H1 (cell line): ENCODE measurements around the gene ING4. TPM values are rescaled to one million over a fixed set of nuclear protein-coding genes. Genes with fewer than 3 reads are reported as not detected.

Experiments
- CTCF ChIA-PET: fragments of 300-600 bp; sonication (Branson Sonifier 250); formaldehyde crosslinking; loops from one replicate; lab custom pipeline; 2021; ENCODE audit not compliant: partially characterized antibody; lab: Charles Lee
- POLR2A ChIA-PET: fragments of 300-600 bp; sonication (Branson Sonifier 250); formaldehyde crosslinking; loops from one replicate; lab custom pipeline; 2021; ENCODE audit warnings: inconsistent platforms; ENCODE audit not compliant: partially characterized antibody; lab: Charles Lee
- DNase-seq, 2 experiments: peaks; one replicate each; pipeline versions ENCODE4 v3.0.0 to v3.0.0-alpha.2; 2010 to 2022; ENCODE audit warnings: low spot score in 2 of 2, low read depth in 1 of 2, mixed read lengths in 1 of 2
- FAIRE-seq: peaks from 2 replicates; lab custom pipeline; 2011; peaks lifted over from hg19 to GRCh38; lab: Jason Lieb, UNC
- H2AFZ ChIP-seq: 2 replicates; pipeline ENCODE4 v1.8.1; 2012; ENCODE audit warnings: low read length, inconsistent platforms
- H2AK5ac ChIP-seq: 2 replicates; pipeline ENCODE4 v1.6.1; 2013; ENCODE audit warnings: low read depth, low read length
- H2BK120ac ChIP-seq: replicated peaks from 2 replicates; pipeline ENCODE3; 2013; ENCODE audit warnings: low read depth, low read length, inconsistent platforms
- H2BK12ac ChIP-seq: 2 replicates; pipeline ENCODE4 v1.6.1; 2013; ENCODE audit warnings: low read depth, low read length
- H2BK15ac ChIP-seq: 2 replicates; pipeline ENCODE4 v1.6.1; 2013; ENCODE audit warnings: low read length
- H2BK20ac ChIP-seq: 2 replicates; pipeline ENCODE4 v1.6.1; 2013; ENCODE audit warnings: low read length
- H2BK5ac ChIP-seq: 2 replicates; pipeline ENCODE4 v1.6.1; 2013; ENCODE audit warnings: low read depth, low read length
- H3K14ac ChIP-seq: 2 replicates; pipeline ENCODE4 v1.6.1; 2013; ENCODE audit warnings: inconsistent platforms; ENCODE audit not compliant: insufficient read length
- H3K18ac ChIP-seq: 2 replicates; pipeline ENCODE4 v1.6.1; 2013; ENCODE audit warnings: low read length; ENCODE audit errors: extremely low read depth
- H3K23ac ChIP-seq: 2 replicates; pipeline ENCODE4 v1.6.1; 2013; ENCODE audit warnings: inconsistent platforms; ENCODE audit not compliant: insufficient read length
- H3K23me2 ChIP-seq: 2 replicates; pipeline ENCODE4 v1.6.1; 2013; ENCODE audit warnings: low read depth, low read length
- H3K27ac ChIP-seq: 2 replicates; pipeline ENCODE4 v1.6.1; 2011; ENCODE audit warnings: low read depth, low read length, inconsistent platforms
- H3K27me3 ChIP-seq, 4 experiments: replicated peaks in 1 of 4; 1 replicate in 1 of 4; 2 replicates in 3 of 4; pipeline versions ENCODE4 v1.6.1 to v1.8.1; 2011 to 2013; ENCODE audit warnings: low read length in 3 of 4, mild to moderate bottlenecking in 3 of 4, inconsistent platforms in 2 of 4, mixed read lengths in 2 of 4, moderate library complexity in 1 of 4; ENCODE audit not compliant: control insufficient read depth in 3 of 4, insufficient read depth in 3 of 4; ENCODE audit errors: extremely low read depth in 1 of 4
- H3K36me3 ChIP-seq, 4 experiments: 2 replicates each; pipeline versions ENCODE4 v1.6.1 to v1.8.1; 2011 to 2013; ENCODE audit warnings: mild to moderate bottlenecking in 4 of 4, low read length in 3 of 4, moderate library complexity in 2 of 4, control low read depth in 1 of 4, inconsistent platforms in 1 of 4; ENCODE audit not compliant: insufficient read depth in 4 of 4, control insufficient read depth in 2 of 4
- H3K4ac ChIP-seq: replicated peaks from 2 replicates; pipeline ENCODE3; 2013; ENCODE audit warnings: low read length, low read depth, mixed read lengths, inconsistent platforms; ENCODE audit not compliant: insufficient read length
- H3K4me1 ChIP-seq, 4 experiments: replicated peaks in 1 of 4; 1 replicate in 1 of 4; 2 replicates in 3 of 4; pipeline versions ENCODE4 v1.6.1 to v1.8.1; 2011 to 2013; ENCODE audit warnings: low read length in 3 of 4, inconsistent platforms in 2 of 4, mixed read lengths in 1 of 4; ENCODE audit not compliant: insufficient read depth in 4 of 4, control insufficient read depth in 3 of 4
- H3K4me2 ChIP-seq, 2 experiments: 2 replicates each; pipeline versions ENCODE4 v1.6.1 to v1.8.1; 2011 to 2013; ENCODE audit warnings: low read depth in 2 of 2, low read length in 2 of 2, control low read depth in 1 of 2, inconsistent platforms in 1 of 2, mild to moderate bottlenecking in 1 of 2; ENCODE audit not compliant: insufficient read depth in 1 of 2
- H3K4me3 ChIP-seq, 4 experiments: fragments of 200-600, 300-600 bp in 1 of 4; sonication (generic), shearing (Covaris generic), sonication (Bioruptor Twin) in 1 of 4; 2 replicates each; pipeline versions ENCODE4 v1.5.1 to v1.8.1; 2011 to 2016; ENCODE audit warnings: low read length in 4 of 4, low read depth in 3 of 4, control low read depth in 2 of 4, inconsistent platforms in 2 of 4, mild to moderate bottlenecking in 2 of 4, mixed read lengths in 1 of 4, moderate library complexity in 1 of 4; ENCODE audit not compliant: insufficient read depth in 2 of 4; ENCODE audit errors: extremely low read depth in 1 of 4
- H3K56ac ChIP-seq: replicated peaks from 2 replicates; pipeline ENCODE3; 2013; ENCODE audit warnings: low read depth, mild to moderate bottlenecking, mixed read lengths, low read length, inconsistent platforms; ENCODE audit not compliant: insufficient read length
- H3K79me1 ChIP-seq: 2 replicates; pipeline ENCODE4 v1.6.1; 2013; ENCODE audit warnings: low read depth, low read length, control low read depth
- H3K79me2 ChIP-seq, 2 experiments: 2 replicates each; pipeline versions ENCODE4 v1.6.1 to v1.8.1; 2012 to 2013; ENCODE audit warnings: low read length in 2 of 2, mild to moderate bottlenecking in 2 of 2, inconsistent platforms in 1 of 2; ENCODE audit not compliant: insufficient read depth in 2 of 2, control insufficient read depth in 1 of 2
- H3K9ac ChIP-seq, 4 experiments: replicated peaks in 1 of 4; 1 replicate in 1 of 4; 2 replicates in 3 of 4; pipeline versions ENCODE4 v1.6.1 to v1.8.1; 2011 to 2013; ENCODE audit warnings: low read depth in 3 of 4, low read length in 3 of 4, control low read depth in 2 of 4, mild to moderate bottlenecking in 2 of 4, moderate library complexity in 2 of 4, inconsistent platforms in 1 of 4; ENCODE audit errors: extremely low read depth in 1 of 4
- H3K9me3 ChIP-seq, 2 experiments: 2 replicates each; pipeline versions ENCODE4 v1.6.1 to v1.8.1; 2012 to 2013; ENCODE audit warnings: mild to moderate bottlenecking in 2 of 2, moderate library complexity in 2 of 2, control low read depth in 1 of 2, inconsistent platforms in 1 of 2, low read depth in 1 of 2, low read length in 1 of 2, mixed read lengths in 1 of 2; ENCODE audit not compliant: insufficient read depth in 2 of 2
- H4K20me1 ChIP-seq, 2 experiments: replicated peaks in 1 of 2; 2 replicates each; pipeline versions ENCODE3 to v1.8.1; 2011 to 2013; ENCODE audit warnings: inconsistent platforms in 2 of 2, low read length in 2 of 2, mild to moderate bottlenecking in 1 of 2; ENCODE audit not compliant: insufficient read depth in 2 of 2, control insufficient read depth in 1 of 2
- H4K5ac ChIP-seq: 2 replicates; pipeline ENCODE4 v1.6.1; 2013; ENCODE audit warnings: low read length, low read depth, mixed read lengths, inconsistent platforms; ENCODE audit not compliant: insufficient read length
- H4K8ac ChIP-seq: 2 replicates; pipeline ENCODE4 v1.8.0; 2013; ENCODE audit warnings: mild to moderate bottlenecking, moderate library complexity, low read length, inconsistent platforms; ENCODE audit not compliant: insufficient read depth; ENCODE audit errors: extremely low read depth
- H4K91ac ChIP-seq: replicated peaks from 2 replicates; pipeline ENCODE3; 2013; ENCODE audit warnings: low read length, mixed read lengths, inconsistent platforms; ENCODE audit not compliant: insufficient read length
- ATF3 ChIP-seq: IDR thresholded peaks from 2 replicates; pipeline ENCODE4 v1.6.1; 2011; ENCODE audit warnings: low read depth, mild to moderate bottlenecking, low read length; ENCODE audit not compliant: insufficient read depth
- WGBS, 2 experiments: shearing (Covaris generic) in 1 of 2; methylation state at CpG; one replicate each; pipeline versions ENCODE4 v1.1.6 to v1.1.7; 2013 to 2015; ENCODE audit warnings: low lambda C conversion rate in 2 of 2, mixed read lengths in 2 of 2, inconsistent platforms in 1 of 2, low coverage in 1 of 2, missing lambda C conversion rate in 1 of 2; ENCODE audit not compliant: insufficient replicate concordance in 2 of 2, insufficient coverage in 1 of 2, insufficient read length in 1 of 2; ENCODE audit errors: extremely low coverage in 1 of 2, missing lambda C conversion rate in 1 of 2; 5-methylcytosine and 5-hydroxymethylcytosine counted together
- polyA plus RNA-seq, 7 experiments: library from polyadenylated mRNA; depleted of rRNA in 3 of 7; stranded (reverse) in 5 of 7; unstranded in 2 of 7; fragments of >200 nt in 5 of 7; fragments of 200-250 nt in 2 of 7; gene quantifications; 1 replicate in 5 of 7; 2 replicates in 1 of 7; 4 replicates in 1 of 7; pipeline versions ENCODE4 v1.2.1 to v1.2.3, GENCODE V29; 2011 to 2013; ENCODE audit warnings: missing spikeins in 2 of 7, mixed read lengths in 2 of 7
- total RNA-seq: library from RNA; stranded (reverse); fragmentation: NEBNext Ultra II Directional; extraction: Animal tissue kit (Norgen Biotek cat#: 25700); gene quantifications from 2 replicates; pipeline ENCODE4 v1.2.1, GENCODE V29; 2021

ING4 gene
- total and polyA plus RNA-seq, 2 of the 8 experiments (the other 6 are each of a cell fraction or from before 2014, with no cell fraction given), result 22.9 to 28.6 TPM

GRCh38 chr12:6639151-6639801 is 23.6 kb downstream of the ING4 start:
- Histone ChIP-seq H3K79me1 (no peaks in the 10 kb centered on the region), H3K36me3 (no peaks in the 10 kb centered on the region), H3K23me2 (no peaks in the 10 kb centered on the region), H3K4me3 (no peak overlapping the region), H2BK5ac (no peak overlapping the region), H2BK20ac (no peak overlapping the region), H2BK12ac (no peak overlapping the region), H2AK5ac (no peak overlapping the region), H3K9ac (no peak overlapping the region), H3K14ac (no peak overlapping the region), H4K20me1 (no peaks in the 10 kb centered on the region), H3K4ac (no peak overlapping the region), H3K56ac (no peak overlapping the region), H4K5ac (no peak overlapping the region), H3K27ac (no peak overlapping the region), H2BK15ac (no peak overlapping the region), H3K18ac (no peak overlapping the region), H3K27me3 (no peaks in the 10 kb centered on the region), H2AFZ (no peak overlapping the region), H3K23ac (no peak overlapping the region), H3K4me1 (peaks cover 0 to 8% (median 2%) of the 10 kb centered on the region in 4 experiments; a peak in 3 of 7 replicates), H2BK120ac (no peak overlapping the region), H4K8ac (no peak overlapping the region), H3K9me3 (no peaks in the 10 kb centered on the region), H4K91ac (no peak overlapping the region), H3K79me2 (no peaks in the 10 kb centered on the region), H3K4me2 (no peak overlapping the region)
- FAIRE-seq, result no peak
- ChIA-PET POLR2A (interaction anchor here (1.1 to 1.7 kb wide), 4 partner anchors 8 to 290 kb away, joined by 3 to 5 read pairs (median 3); no protein-coding TSS in a partner anchor), CTCF (interaction anchor here (0.7 to 4.1 kb wide), 5 partner anchors 8 to 68 kb away, joined by 3 to 42 read pairs (median 5); no protein-coding TSS in a partner anchor)
- no peak for DNase-seq
- WGBS, 2 experiments, result 84% methylated on average over 10 of the region's 11 CpGs; no CpG with 5 or more reads in 1 of the 2 experiments
- no peak for TF ChIP-seq ATF3
